ENCODE measurements around the gene CRIP1. TPM values are rescaled to one million over a fixed set of nuclear protein-coding genes. Genes with fewer than 3 reads are reported as not detected.

The CRIP1 gene
- total and polyA plus RNA-seq, 2 experiments from 2014 or later, result 0.80 to 8.4 TPM

DNA sequence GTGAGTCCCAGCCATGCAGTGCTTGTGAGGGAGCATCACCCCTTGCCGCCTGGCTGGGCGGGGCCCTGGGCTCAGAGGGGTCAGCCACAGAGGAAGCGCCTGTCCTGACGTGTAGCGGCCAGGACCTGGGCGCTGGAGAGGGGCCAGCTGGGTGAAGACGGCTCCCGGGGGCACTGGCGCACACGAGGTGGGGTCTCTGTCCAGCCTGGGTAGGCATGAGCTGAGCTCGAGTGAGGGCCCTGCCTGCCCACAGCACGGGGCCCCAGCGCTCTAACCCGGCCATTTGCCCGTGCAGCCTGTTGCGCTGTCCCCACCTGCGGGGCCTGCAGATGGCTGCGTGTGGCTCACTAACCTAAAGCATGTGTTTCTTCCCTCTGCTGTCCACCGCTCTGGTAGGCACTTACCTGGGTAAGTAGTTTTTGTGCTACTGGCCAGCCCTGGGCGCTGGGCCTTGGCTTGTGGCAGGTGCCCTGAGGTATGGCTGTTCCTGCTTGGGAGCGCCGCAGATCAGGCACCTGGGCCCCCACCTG is 18.7 kb upstream of the CRIP1 start:
- H3K79me2 ChIP-seq (replicated peaks; ENCODE audit: insufficient read depth), result no peaks in the 10 kb centered on the region
- no peak for ATAC-seq
- no peaks in the 10 kb centered on the region for H3K27me3 ChIP-seq (ENCODE audit: insufficient read depth)
- H3K9me3 Mint-ChIP-seq, result no peaks in the 10 kb centered on the region
- peaks cover 5% of the 10 kb centered on the region; the same call in 1 of the 2 replicates for H3F3A ChIP-seq (replicated peaks; ENCODE audit: low read depth)
- H3K4me3 ChIP-seq, result no peak overlapping the region
- no peak for TF ChIP-seq NANOG (IDR thresholded peaks at IDR 0.05; ENCODE audit: borderline replicate concordance)
- TF ChIP-seq JUNB (IDR thresholded peaks at IDR 0.05; ENCODE audit: unreplicated experiment), result no peak
- no peak for TF ChIP-seq EZH2phosphoT487 (IDR thresholded peaks at IDR 0.05; ENCODE audit: unreplicated experiment)
- H3K4me1 Mint-ChIP-seq, result peaks cover 5% of the 10 kb centered on the region
- H4K20me1 ChIP-seq (replicated peaks; ENCODE audit: insufficient read depth), result no peaks in the 10 kb centered on the region; the same call in 1 of the 2 replicates
- H3K36me3 Mint-ChIP-seq (ENCODE audit: low read depth), result peaks cover 16% of the 10 kb centered on the region; the same call in 2 of the 3 replicates
- peaks cover 9% of the 10 kb centered on the region; the same call in 1 of the 2 replicates for H3K4me1 ChIP-seq (ENCODE audit: insufficient read depth)
- no peaks in the 10 kb centered on the region for H3K9me2 ChIP-seq (ENCODE audit: insufficient read depth)
- no peaks in the 10 kb centered on the region; the same call in 1 of the 2 replicates for H3K36me3 ChIP-seq (ENCODE audit: insufficient read depth)
- H3K4me2 ChIP-seq, result no peak overlapping the region
- DNase-seq (ENCODE audit: low spot score), result no peak
- no peak overlapping the region for H3K27ac ChIP-seq (ENCODE audit: low read depth)
- no peak overlapping the region for H3K27ac Mint-ChIP-seq
- no peak overlapping the region for H2AFZ ChIP-seq
- H3K27me3 Mint-ChIP-seq (ENCODE audit: insufficient read depth, low read depth, poor library complexity), result peaks cover 13% of the 10 kb centered on the region
- H3K4me3 Mint-ChIP-seq, result no peak overlapping the region

DNA sequence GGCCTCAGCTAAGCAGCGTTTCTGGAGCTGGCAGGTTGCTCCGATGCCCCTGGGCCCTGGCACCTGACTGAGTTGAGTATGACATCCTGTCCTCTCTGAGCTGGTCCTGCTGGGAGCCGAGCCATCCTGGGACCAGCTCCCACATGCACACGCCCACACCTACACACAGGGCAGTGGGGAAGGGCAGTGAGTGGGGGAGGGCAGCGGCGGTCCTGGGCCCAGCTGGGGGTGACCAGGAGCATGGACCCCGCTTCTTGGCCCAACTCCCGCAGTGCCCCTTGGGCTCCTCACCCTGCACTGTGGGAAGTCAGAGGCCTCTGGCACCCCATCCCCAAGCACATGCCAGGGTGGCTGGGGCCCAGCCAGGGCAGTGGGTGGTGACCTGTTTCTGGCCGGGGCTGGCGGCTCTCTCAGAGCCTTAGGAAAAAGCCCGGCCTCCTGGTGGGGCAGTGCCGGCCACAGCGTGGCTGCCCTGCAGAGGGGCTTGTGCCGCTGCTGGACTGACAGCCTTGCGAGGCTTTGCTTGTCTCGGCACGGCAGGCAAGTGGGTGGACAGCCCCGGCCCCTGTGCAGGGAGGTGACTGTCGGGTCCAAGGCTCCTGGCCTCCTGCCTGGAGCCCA is 18.0 kb upstream of the CRIP1 start:
- DNase-seq (ENCODE audit: low spot score) (no peak), ATAC-seq (no peak)
- no peaks in the 10 kb centered on the region for H3K79me2 ChIP-seq (replicated peaks; ENCODE audit: insufficient read depth)
- Mint-ChIP-seq H3K27me3 (ENCODE audit: insufficient read depth, low read depth, poor library complexity) (peaks cover 15% of the 10 kb centered on the region), H3K27ac (no peak overlapping the region), H3K36me3 (ENCODE audit: low read depth) (peaks cover 11% of the 10 kb centered on the region; the same call in 2 of the 3 replicates), H3K9me3 (no peaks in the 10 kb centered on the region), H3K4me3 (no peak overlapping the region), H3K4me1 (peaks cover 5% of the 10 kb centered on the region)
- H3K4me2 ChIP-seq, result no peak overlapping the region
- H4K20me1 ChIP-seq (replicated peaks; ENCODE audit: insufficient read depth), result no peaks in the 10 kb centered on the region; the same call in 1 of the 2 replicates
- peaks cover 5% of the 10 kb centered on the region; the same call in 1 of the 2 replicates for H3F3A ChIP-seq (replicated peaks; ENCODE audit: low read depth)
- H3K9me2 ChIP-seq (ENCODE audit: insufficient read depth), result no peaks in the 10 kb centered on the region
- H3K36me3 ChIP-seq (ENCODE audit: insufficient read depth), result no peaks in the 10 kb centered on the region; the same call in 1 of the 2 replicates
- H3K4me1 ChIP-seq (ENCODE audit: insufficient read depth), result peaks cover 9% of the 10 kb centered on the region; the same call in 1 of the 2 replicates
- no peak overlapping the region for H2AFZ ChIP-seq
- no peak overlapping the region for H3K4me3 ChIP-seq
- H3K27ac ChIP-seq (ENCODE audit: low read depth), result 0 out of 2 replicates have a peak overlapping the region, but pooled peaks have one; percentile 19
- no peaks in the 10 kb centered on the region for H3K27me3 ChIP-seq (ENCODE audit: insufficient read depth)
- no peak for TF ChIP-seq NANOG (IDR thresholded peaks at IDR 0.05; ENCODE audit: borderline replicate concordance)
- TF ChIP-seq, protein P1, sequence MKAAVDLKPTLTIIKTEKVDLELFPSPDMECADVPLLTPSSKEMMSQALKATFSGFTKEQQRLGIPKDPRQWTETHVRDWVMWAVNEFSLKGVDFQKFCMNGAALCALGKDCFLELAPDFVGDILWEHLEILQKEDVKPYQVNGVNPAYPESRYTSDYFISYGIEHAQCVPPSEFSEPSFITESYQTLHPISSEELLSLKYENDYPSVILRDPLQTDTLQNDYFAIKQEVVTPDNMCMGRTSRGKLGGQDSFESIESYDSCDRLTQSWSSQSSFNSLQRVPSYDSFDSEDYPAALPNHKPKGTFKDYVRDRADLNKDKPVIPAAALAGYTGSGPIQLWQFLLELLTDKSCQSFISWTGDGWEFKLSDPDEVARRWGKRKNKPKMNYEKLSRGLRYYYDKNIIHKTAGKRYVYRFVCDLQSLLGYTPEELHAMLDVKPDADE (IDR thresholded peaks at IDR 0.05), result no peak
- TF ChIP-seq, protein P2, sequence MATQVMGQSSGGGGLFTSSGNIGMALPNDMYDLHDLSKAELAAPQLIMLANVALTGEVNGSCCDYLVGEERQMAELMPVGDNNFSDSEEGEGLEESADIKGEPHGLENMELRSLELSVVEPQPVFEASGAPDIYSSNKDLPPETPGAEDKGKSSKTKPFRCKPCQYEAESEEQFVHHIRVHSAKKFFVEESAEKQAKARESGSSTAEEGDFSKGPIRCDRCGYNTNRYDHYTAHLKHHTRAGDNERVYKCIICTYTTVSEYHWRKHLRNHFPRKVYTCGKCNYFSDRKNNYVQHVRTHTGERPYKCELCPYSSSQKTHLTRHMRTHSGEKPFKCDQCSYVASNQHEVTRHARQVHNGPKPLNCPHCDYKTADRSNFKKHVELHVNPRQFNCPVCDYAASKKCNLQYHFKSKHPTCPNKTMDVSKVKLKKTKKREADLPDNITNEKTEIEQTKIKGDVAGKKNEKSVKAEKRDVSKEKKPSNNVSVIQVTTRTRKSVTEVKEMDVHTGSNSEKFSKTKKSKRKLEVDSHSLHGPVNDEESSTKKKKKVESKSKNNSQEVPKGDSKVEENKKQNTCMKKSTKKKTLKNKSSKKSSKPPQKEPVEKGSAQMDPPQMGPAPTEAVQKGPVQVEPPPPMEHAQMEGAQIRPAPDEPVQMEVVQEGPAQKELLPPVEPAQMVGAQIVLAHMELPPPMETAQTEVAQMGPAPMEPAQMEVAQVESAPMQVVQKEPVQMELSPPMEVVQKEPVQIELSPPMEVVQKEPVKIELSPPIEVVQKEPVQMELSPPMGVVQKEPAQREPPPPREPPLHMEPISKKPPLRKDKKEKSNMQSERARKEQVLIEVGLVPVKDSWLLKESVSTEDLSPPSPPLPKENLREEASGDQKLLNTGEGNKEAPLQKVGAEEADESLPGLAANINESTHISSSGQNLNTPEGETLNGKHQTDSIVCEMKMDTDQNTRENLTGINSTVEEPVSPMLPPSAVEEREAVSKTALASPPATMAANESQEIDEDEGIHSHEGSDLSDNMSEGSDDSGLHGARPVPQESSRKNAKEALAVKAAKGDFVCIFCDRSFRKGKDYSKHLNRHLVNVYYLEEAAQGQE (IDR thresholded peaks at IDR 0.05; ENCODE audit: unreplicated experiment), result no peak
- TF ChIP-seq EZH2phosphoT487 (IDR thresholded peaks at IDR 0.05; ENCODE audit: unreplicated experiment), result no peak
- TF ChIP-seq STAT1 (IDR thresholded peaks at IDR 0.05; ENCODE audit: unreplicated experiment), result no peak
- TF ChIP-seq, protein P3, sequence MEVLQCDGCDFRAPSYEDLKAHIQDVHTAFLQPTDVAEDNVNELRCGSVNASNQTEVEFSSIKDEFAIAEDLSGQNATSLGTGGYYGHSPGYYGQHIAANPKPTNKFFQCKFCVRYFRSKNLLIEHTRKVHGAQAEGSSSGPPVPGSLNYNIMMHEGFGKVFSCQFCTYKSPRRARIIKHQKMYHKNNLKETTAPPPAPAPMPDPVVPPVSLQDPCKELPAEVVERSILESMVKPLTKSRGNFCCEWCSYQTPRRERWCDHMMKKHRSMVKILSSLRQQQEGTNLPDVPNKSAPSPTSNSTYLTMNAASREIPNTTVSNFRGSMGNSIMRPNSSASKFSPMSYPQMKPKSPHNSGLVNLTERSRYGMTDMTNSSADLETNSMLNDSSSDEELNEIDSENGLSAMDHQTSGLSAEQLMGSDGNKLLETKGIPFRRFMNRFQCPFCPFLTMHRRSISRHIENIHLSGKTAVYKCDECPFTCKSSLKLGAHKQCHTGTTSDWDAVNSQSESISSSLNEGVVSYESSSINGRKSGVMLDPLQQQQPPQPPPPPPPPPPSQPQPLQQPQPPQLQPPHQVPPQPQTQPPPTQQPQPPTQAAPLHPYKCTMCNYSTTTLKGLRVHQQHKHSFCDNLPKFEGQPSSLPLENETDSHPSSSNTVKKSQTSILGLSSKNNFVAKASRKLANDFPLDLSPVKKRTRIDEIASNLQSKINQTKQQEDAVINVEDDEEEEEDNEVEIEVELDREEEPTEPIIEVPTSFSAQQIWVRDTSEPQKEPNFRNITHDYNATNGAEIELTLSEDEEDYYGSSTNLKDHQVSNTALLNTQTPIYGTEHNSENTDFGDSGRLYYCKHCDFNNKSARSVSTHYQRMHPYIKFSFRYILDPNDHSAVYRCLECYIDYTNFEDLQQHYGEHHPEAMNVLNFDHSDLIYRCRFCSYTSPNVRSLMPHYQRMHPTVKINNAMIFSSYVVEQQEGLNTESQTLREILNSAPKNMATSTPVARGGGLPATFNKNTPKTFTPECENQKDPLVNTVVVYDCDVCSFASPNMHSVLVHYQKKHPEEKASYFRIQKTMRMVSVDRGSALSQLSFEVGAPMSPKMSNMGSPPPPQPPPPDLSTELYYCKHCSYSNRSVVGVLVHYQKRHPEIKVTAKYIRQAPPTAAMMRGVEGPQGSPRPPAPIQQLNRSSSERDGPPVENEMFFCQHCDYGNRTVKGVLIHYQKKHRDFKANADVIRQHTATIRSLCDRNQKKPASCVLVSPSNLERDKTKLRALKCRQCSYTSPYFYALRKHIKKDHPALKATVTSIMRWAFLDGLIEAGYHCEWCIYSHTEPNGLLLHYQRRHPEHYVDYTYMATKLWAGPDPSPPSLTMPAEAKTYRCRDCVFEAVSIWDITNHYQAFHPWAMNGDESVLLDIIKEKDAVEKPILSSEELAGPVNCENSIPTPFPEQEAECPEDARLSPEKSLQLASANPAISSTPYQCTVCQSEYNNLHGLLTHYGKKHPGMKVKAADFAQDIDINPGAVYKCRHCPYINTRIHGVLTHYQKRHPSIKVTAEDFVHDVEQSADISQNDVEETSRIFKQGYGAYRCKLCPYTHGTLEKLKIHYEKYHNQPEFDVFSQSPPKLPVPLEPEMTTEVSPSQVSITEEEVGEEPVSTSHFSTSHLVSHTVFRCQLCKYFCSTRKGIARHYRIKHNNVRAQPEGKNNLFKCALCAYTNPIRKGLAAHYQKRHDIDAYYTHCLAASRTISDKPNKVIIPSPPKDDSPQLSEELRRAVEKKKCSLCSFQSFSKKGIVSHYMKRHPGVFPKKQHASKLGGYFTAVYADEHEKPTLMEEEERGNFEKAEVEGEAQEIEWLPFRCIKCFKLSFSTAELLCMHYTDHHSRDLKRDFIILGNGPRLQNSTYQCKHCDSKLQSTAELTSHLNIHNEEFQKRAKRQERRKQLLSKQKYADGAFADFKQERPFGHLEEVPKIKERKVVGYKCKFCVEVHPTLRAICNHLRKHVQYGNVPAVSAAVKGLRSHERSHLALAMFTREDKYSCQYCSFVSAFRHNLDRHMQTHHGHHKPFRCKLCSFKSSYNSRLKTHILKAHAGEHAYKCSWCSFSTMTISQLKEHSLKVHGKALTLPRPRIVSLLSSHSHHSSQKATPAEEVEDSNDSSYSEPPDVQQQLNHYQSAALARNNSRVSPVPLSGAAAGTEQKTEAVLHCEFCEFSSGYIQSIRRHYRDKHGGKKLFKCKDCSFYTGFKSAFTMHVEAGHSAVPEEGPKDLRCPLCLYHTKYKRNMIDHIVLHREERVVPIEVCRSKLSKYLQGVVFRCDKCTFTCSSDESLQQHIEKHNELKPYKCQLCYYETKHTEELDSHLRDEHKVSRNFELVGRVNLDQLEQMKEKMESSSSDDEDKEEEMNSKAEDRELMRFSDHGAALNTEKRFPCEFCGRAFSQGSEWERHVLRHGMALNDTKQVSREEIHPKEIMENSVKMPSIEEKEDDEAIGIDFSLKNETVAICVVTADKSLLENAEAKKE (CRISPR knock-in tag; IDR thresholded peaks at IDR 0.05), result no peak
- no peak for TF ChIP-seq JUNB (IDR thresholded peaks at IDR 0.05; ENCODE audit: unreplicated experiment)

Measured in GM23338 (cell line).